Measurements from ENCODE around the gene RNF180. TPM values are rescaled to one million over a fixed set of nuclear protein-coding genes. Genes with fewer than 3 reads are reported as not detected.

Gene RNF180
- total and polyA plus RNA-seq, 2 of the 8 experiments (the other 6 are each of a cell fraction or from before 2014, with no cell fraction given): 0.39 to 2.3 TPM

- POLR2A ChIA-PET (ENCODE audit: partially characterized antibody): no interaction called here
- no peak overlapping the region for H4K91ac ChIP-seq (replicated peaks; ENCODE audit: insufficient read length, low read length)
- H2BK120ac ChIP-seq (replicated peaks; ENCODE audit: low read depth, low read length): no peak overlapping the region
- H3K4me1 ChIP-seq (replicated peaks in 1 of 4; ENCODE audit: control insufficient read depth in 3 of 4, insufficient read depth in 4 of 4, low read length in 3 of 4): no peaks in the 10 kb centered on the region
- no peak overlapping the region for H3K9ac ChIP-seq (replicated peaks in 1 of 4; ENCODE audit: extremely low read depth in 1 of 4, low read depth in 3 of 4, low read length in 3 of 4)
- no peak overlapping the region for H3K23ac ChIP-seq (ENCODE audit: insufficient read length)
- H3K79me1 ChIP-seq (ENCODE audit: low read depth, low read length): no peaks in the 10 kb centered on the region
- no peaks in the 10 kb centered on the region for H3K23me2 ChIP-seq (ENCODE audit: low read depth, low read length)
- H3K56ac ChIP-seq (replicated peaks; ENCODE audit: insufficient read length, low read depth, low read length): no peak overlapping the region
- H3K27ac ChIP-seq (ENCODE audit: low read depth, low read length): no peak overlapping the region
- H4K8ac ChIP-seq (ENCODE audit: extremely low read depth, insufficient read depth, low read length): no peak overlapping the region
- H3K27me3 ChIP-seq (replicated peaks in 1 of 4; ENCODE audit: control insufficient read depth in 3 of 4, extremely low read depth in 1 of 4, insufficient read depth in 3 of 4, low read length in 3 of 4): no peaks in the 10 kb centered on the region
- no peak overlapping the region for H2AK5ac ChIP-seq (ENCODE audit: low read depth, low read length)
- no peak overlapping the region for H2BK12ac ChIP-seq (ENCODE audit: low read depth, low read length)
- H2AFZ ChIP-seq (ENCODE audit: low read length): no peak overlapping the region
- TF ChIP-seq RXRA (IDR thresholded peaks at IDR 0.05; ENCODE audit: insufficient read depth, low read depth, low read length) (no peak), YY1 (IDR thresholded peaks at IDR 0.05; ENCODE audit: low read depth, low read length) (no peak), EZH2 (IDR thresholded peaks at IDR 0.05; ENCODE audit: low read depth, low read length, severe bottlenecking) (no peak), RNF2 (IDR thresholded peaks at IDR 0.05; ENCODE audit: borderline replicate concordance, low read depth, low read length, missing control alignments, poor library complexity, severe bottlenecking) (no peak), BRCA1 (IDR thresholded peaks at IDR 0.05; ENCODE audit: low read depth, low read length) (no peak)
- no peaks in the 10 kb centered on the region for H4K20me1 ChIP-seq (replicated peaks in 1 of 2; ENCODE audit: control insufficient read depth in 1 of 2, insufficient read depth in 2 of 2, low read length in 2 of 2)
- no peak overlapping the region for H3K14ac ChIP-seq (ENCODE audit: insufficient read length)
- H3K4me2 ChIP-seq (ENCODE audit: insufficient read depth in 1 of 2, low read depth in 2 of 2, low read length in 2 of 2): no peak overlapping the region
- H4K5ac ChIP-seq (ENCODE audit: insufficient read length, low read depth, low read length): no peak overlapping the region
- H3K4ac ChIP-seq (replicated peaks; ENCODE audit: insufficient read length, low read depth, low read length): no peak overlapping the region
- FAIRE-seq (no peak), DNase-seq (ENCODE audit: low read depth in 1 of 2, low spot score in 2 of 2) (no peak)
- no peak overlapping the region for H3K4me3 ChIP-seq (ENCODE audit: extremely low read depth in 1 of 4, insufficient read depth in 2 of 4, low read depth in 3 of 4, low read length in 4 of 4)
- H2BK20ac ChIP-seq (ENCODE audit: low read length): no peak overlapping the region
- no peaks in the 10 kb centered on the region for H3K79me2 ChIP-seq (ENCODE audit: control insufficient read depth in 1 of 2, insufficient read depth in 2 of 2, low read length in 2 of 2)
- H2BK5ac ChIP-seq (ENCODE audit: low read depth, low read length): no peak overlapping the region
- H3K18ac ChIP-seq (ENCODE audit: extremely low read depth, low read length): no peak overlapping the region
- no peaks in the 10 kb centered on the region for H3K9me3 ChIP-seq (ENCODE audit: insufficient read depth in 2 of 2, low read depth in 1 of 2, low read length in 1 of 2)
- H3K36me3 ChIP-seq (ENCODE audit: control insufficient read depth in 2 of 4, insufficient read depth in 4 of 4, low read length in 3 of 4): no peaks in the 10 kb centered on the region
- CTCF ChIA-PET (ENCODE audit: partially characterized antibody): interaction anchor here (1.4 kb wide), 1 partner anchor 12 kb away, joined by 3 read pairs; no protein-coding TSS in a partner anchor
- H2BK15ac ChIP-seq (ENCODE audit: low read length): no peak overlapping the region
These were observed 135.9 kb downstream of the RNF180 start for GRCh38 chr5:64301566-64301965.
